Stimulated activated effector memory CD8-positive, alpha-beta T cell treated with anti-CD3 and anti-CD28 coated beads, Interleukin-12 subunit alpha, Interleukin-12 subunit beta, amount 100 ng/mL, for 72 hours (primary cell): ENCODE measurements around the gene DCT.
A peak's percentile ranks its signal among the peaks of the same experiment; 100 is the strongest.

ENCODE experiments used
- ATAC-seq: fragments of 150-1000 bp; cut with Tn5 transposase; 2 replicates; pipeline ENCODE4 v1.10.0; 2021
- DNase-seq, 2 donors: peaks; one replicate each; pipeline ENCODE4 v3.0.0; 2021 to 2022; ENCODE audit warnings: low spot score in 2 of 2
- H3K27ac Mint-ChIP-seq: one replicate; pipeline ENCODE4 v1.8.0; 2022; ENCODE audit warnings: mild to moderate bottlenecking, mixed read lengths
- H3K36me3 Mint-ChIP-seq: one replicate; pipeline ENCODE4 v1.8.0; 2022; ENCODE audit warnings: mild to moderate bottlenecking, mixed read lengths
- H3K4me1 Mint-ChIP-seq: one replicate; pipeline ENCODE4 v1.8.0; 2022; ENCODE audit warnings: mixed read lengths
- H3K4me3 Mint-ChIP-seq: one replicate; pipeline ENCODE4 v1.8.0; 2022; ENCODE audit warnings: mild to moderate bottlenecking, mixed read lengths
- H3K9me3 Mint-ChIP-seq: one replicate; pipeline ENCODE4 v1.8.0; 2022; ENCODE audit warnings: mixed read lengths

DCT gene

GRCh38 chr13:94480672-94481145 lies 1.2 kb upstream of the DCT start:
- H3K27ac Mint-ChIP-seq: no peak overlapping the region
- DNase-seq (no peak), ATAC-seq (peak; percentile 72)
- no peaks in the 10 kb centered on the region for H3K36me3 Mint-ChIP-seq
- H3K4me3 Mint-ChIP-seq: no peak overlapping the region
- no peaks in the 10 kb centered on the region for H3K4me1 Mint-ChIP-seq
- no peaks in the 10 kb centered on the region for H3K9me3 Mint-ChIP-seq

- no peak for ATAC-seq
- Mint-ChIP-seq H3K27ac (no peak overlapping the region), H3K9me3 (peaks cover 2% of the 10 kb centered on the region), H3K36me3 (no peaks in the 10 kb centered on the region), H3K4me1 (no peaks in the 10 kb centered on the region), H3K4me3 (no peak overlapping the region)
- DNase-seq: no peak
These were observed 569 bp downstream of the DCT start for GRCh38 chr13:94478913-94479312.

- Mint-ChIP-seq H3K36me3 (no peaks in the 10 kb centered on the region), H3K27ac (no peak overlapping the region), H3K9me3 (no peaks in the 10 kb centered on the region), H3K4me3 (no peak overlapping the region), H3K4me1 (no peaks in the 10 kb centered on the region)
- no peak for ATAC-seq
- DNase-seq: no peak
These were observed 9.4 kb downstream of the DCT start for GRCh38 chr13:94470126-94470525.

- DNase-seq (no peak), ATAC-seq (peak; percentile 70)
- Mint-ChIP-seq H3K4me3 (no peak overlapping the region), H3K27ac (no peak overlapping the region), H3K9me3 (no peaks in the 10 kb centered on the region), H3K4me1 (no peaks in the 10 kb centered on the region), H3K36me3 (no peaks in the 10 kb centered on the region)
These were observed 14.7 kb downstream of the DCT start for GRCh38 chr13:94464771-94465170.

- H3K4me3 Mint-ChIP-seq: no peak overlapping the region
- DNase-seq: no peak
These were observed 16.8 kb downstream of the DCT start for GRCh38 chr13:94462670-94463069.

GRCh38 chr13:94459116-94459515 lies 20.4 kb downstream of the DCT start:
- no peak for DNase-seq
- Mint-ChIP-seq H3K9me3 (no peaks in the 10 kb centered on the region), H3K4me1 (no peaks in the 10 kb centered on the region), H3K36me3 (no peaks in the 10 kb centered on the region), H3K4me3 (no peak overlapping the region), H3K27ac (no peak overlapping the region)
- ATAC-seq: no peak

More at GRCh38 chr13:94462670-94463069, 16.8 kb downstream of the DCT start:
- H3K27ac Mint-ChIP-seq: no peak overlapping the region
- ATAC-seq: no peak
- H3K4me1 Mint-ChIP-seq: no peaks in the 10 kb centered on the region
- H3K9me3 Mint-ChIP-seq: no peaks in the 10 kb centered on the region
- H3K36me3 Mint-ChIP-seq: no peaks in the 10 kb centered on the region

- Mint-ChIP-seq H3K4me1 (no peaks in the 10 kb centered on the region), H3K9me3 (no peaks in the 10 kb centered on the region)
These were observed 24.1 kb downstream of the DCT start for GRCh38 chr13:94455414-94455813.

GRCh38 chr13:94454906-94455305 lies 24.6 kb downstream of the DCT start:
- Mint-ChIP-seq H3K36me3 (no peaks in the 10 kb centered on the region), H3K4me1 (no peaks in the 10 kb centered on the region), H3K9me3 (no peaks in the 10 kb centered on the region), H3K4me3 (no peak overlapping the region), H3K27ac (no peak overlapping the region)
- DNase-seq (no peak), ATAC-seq (peak; percentile 90)

More at GRCh38 chr13:94455414-94455813, 24.1 kb downstream of the DCT start:
- Mint-ChIP-seq H3K27ac (no peak overlapping the region), H3K36me3 (no peaks in the 10 kb centered on the region), H3K4me3 (no peak overlapping the region)
- ATAC-seq: no peak
- no peak for DNase-seq

- Mint-ChIP-seq H3K27ac (no peak overlapping the region), H3K36me3 (no peaks in the 10 kb centered on the region), H3K4me3 (no peak overlapping the region), H3K9me3 (no peaks in the 10 kb centered on the region), H3K4me1 (no peaks in the 10 kb centered on the region)
- ATAC-seq (no peak), DNase-seq (no peak)
These were observed 25.1 kb downstream of the DCT start for GRCh38 chr13:94454334-94454733.

GRCh38 chr13:94444826-94445225 lies 34.7 kb downstream of the DCT start:
- Mint-ChIP-seq H3K36me3 (no peaks in the 10 kb centered on the region), H3K9me3 (no peaks in the 10 kb centered on the region), H3K4me1 (no peaks in the 10 kb centered on the region), H3K27ac (no peak overlapping the region), H3K4me3 (no peak overlapping the region)
- ATAC-seq (no peak), DNase-seq (no peak)

- no peak overlapping the region for H3K27ac Mint-ChIP-seq
- H3K4me1 Mint-ChIP-seq: peaks cover 5% of the 10 kb centered on the region
- H3K9me3 Mint-ChIP-seq: no peaks in the 10 kb centered on the region
- H3K36me3 Mint-ChIP-seq: no peaks in the 10 kb centered on the region
- DNase-seq: no peak
- ATAC-seq: peak; percentile 69
- no peak overlapping the region for H3K4me3 Mint-ChIP-seq
These were observed 43.8 kb downstream of the DCT start for GRCh38 chr13:94435604-94436226.

GRCh38 chr13:94433055-94433961 lies 46.2 kb downstream of the DCT start:
- DNase-seq: no peak
- Mint-ChIP-seq H3K9me3 (no peaks in the 10 kb centered on the region), H3K27ac (no peak overlapping the region), H3K4me1 (peaks cover 5% of the 10 kb centered on the region), H3K4me3 (no peak overlapping the region), H3K36me3 (no peaks in the 10 kb centered on the region)
- peak; percentile 83 for ATAC-seq

- no peaks in the 10 kb centered on the region for H3K36me3 Mint-ChIP-seq
- DNase-seq (no peak), ATAC-seq (peak; percentile 62)
- peaks cover 5% of the 10 kb centered on the region for H3K4me1 Mint-ChIP-seq
- no peak overlapping the region for H3K27ac Mint-ChIP-seq
- no peaks in the 10 kb centered on the region for H3K9me3 Mint-ChIP-seq
- no peak overlapping the region for H3K4me3 Mint-ChIP-seq
These were observed 47.5 kb downstream of the DCT start for GRCh38 chr13:94431987-94432386.

- Mint-ChIP-seq H3K36me3 (no peaks in the 10 kb centered on the region), H3K4me1 (peaks cover 5% of the 10 kb centered on the region), H3K27ac (no peak overlapping the region), H3K4me3 (no peak overlapping the region), H3K9me3 (no peaks in the 10 kb centered on the region)
- DNase-seq: no peak
- no peak for ATAC-seq
These were observed 47.9 kb downstream of the DCT start for GRCh38 chr13:94431574-94431973.

- Mint-ChIP-seq H3K36me3 (no peaks in the 10 kb centered on the region), H3K9me3 (no peaks in the 10 kb centered on the region), H3K4me1 (peaks cover 5% of the 10 kb centered on the region), H3K4me3 (no peak overlapping the region), H3K27ac (no peak overlapping the region)
- no peak for DNase-seq
- ATAC-seq: no peak
These were observed 52.0 kb downstream of the DCT start for GRCh38 chr13:94427313-94427953.
